ENCODE data around the gene SGSM1.

SGSM1 gene

GRCh38 chr22:24763872-24764485 is 42.0 kb upstream of the SGSM1 start:
- no peak for TF ChIP-seq CTCF (IDR thresholded peaks at IDR 0.05; ENCODE audit: insufficient read depth, low read length, missing control alignments)
- CTCF ChIA-PET, result no interaction called here
- H3K4me3 ChIP-seq (ENCODE audit: low read depth, low read length), result no peak overlapping the region
- POLR2A ChIA-PET, result no interaction called here
- DNase-seq (ENCODE audit: low read depth, low spot score), result no peak

GRCh38 chr22:24765166-24765565 is 40.8 kb upstream of the SGSM1 start:
- no peak overlapping the region for H3K4me3 ChIP-seq (ENCODE audit: low read depth, low read length)

GRCh38 chr22:24768537-24769374 is 37.3 kb upstream of the SGSM1 start:
- TF ChIP-seq CTCF (IDR thresholded peaks at IDR 0.05; ENCODE audit: insufficient read depth, low read length, missing control alignments), result peak; percentile 55
- ChIA-PET POLR2A (no interaction called here), CTCF (interaction anchor here (1.0 to 7.8 kb wide), 10 partner anchors 9 to 291 kb away, joined by 3 to 74 read pairs (median 6); no protein-coding TSS in a partner anchor)
- H3K4me3 ChIP-seq (ENCODE audit: low read depth, low read length), result no peak overlapping the region
- DNase-seq (ENCODE audit: low read depth, low spot score), result peak; percentile 0

More at GRCh38 chr22:24765166-24765565, 40.8 kb upstream of the SGSM1 start:
- TF ChIP-seq CTCF (IDR thresholded peaks at IDR 0.05; ENCODE audit: insufficient read depth, low read length, missing control alignments), result no peak
- CTCF ChIA-PET, result interaction anchor here (0.6 kb wide), 1 partner anchor 8 kb away, joined by 3 read pairs; no protein-coding TSS in a partner anchor
- DNase-seq (ENCODE audit: low read depth, low spot score), result no peak
- POLR2A ChIA-PET, result no interaction called here

- CTCF ChIA-PET, result interaction anchor here (1.1 to 7.8 kb wide), 3 partner anchors 13 to 78 kb away, joined by 3 to 74 read pairs (median 8); no protein-coding TSS in a partner anchor
- H3K4me3 ChIP-seq (ENCODE audit: low read depth, low read length), result no peak overlapping the region
- no peak for DNase-seq (ENCODE audit: low read depth, low spot score)
- POLR2A ChIA-PET, result no interaction called here
- TF ChIP-seq CTCF (IDR thresholded peaks at IDR 0.05; ENCODE audit: insufficient read depth, low read length, missing control alignments), result peak; percentile 35
Measured at GRCh38 chr22:24772493-24773220, 33.4 kb upstream of the SGSM1 start.

GRCh38 chr22:24775769-24776492 is 30.1 kb upstream of the SGSM1 start:
- POLR2A ChIA-PET, result no interaction called here

More at GRCh38 chr22:24775769-24776492, 30.1 kb upstream of the SGSM1 start:
- TF ChIP-seq CTCF (IDR thresholded peaks at IDR 0.05; ENCODE audit: insufficient read depth, low read length, missing control alignments), result no peak
- CTCF ChIA-PET, result interaction anchor here (1.7 kb wide), 1 partner anchor 28 kb away, joined by 6 read pairs; no protein-coding TSS in a partner anchor
- no peak for DNase-seq (ENCODE audit: low read depth, low spot score)
- H3K4me3 ChIP-seq (ENCODE audit: low read depth, low read length), result no peak overlapping the region

Measured in AG04449 (cell line).